Loucy (cell line): Measurements from ENCODE around the gene KCNA10.

Experiments
- H2AFZ ChIP-seq: fragments of 200-600 bp; sonication (generic); 2 replicates; pipeline ENCODE4 v1.6.0; 2016; ENCODE audit warnings: antibody characterized with exemption, mild to moderate bottlenecking, low read length, moderate library complexity
- H3F3A ChIP-seq: fragments of 200-600 bp; 2 replicates; pipeline ENCODE4 v1.6.0; 2016; ENCODE audit warnings: antibody characterized with exemption, low read depth, mild to moderate bottlenecking
- H3K27me3 ChIP-seq: fragments of 200-600 bp; sonication (generic); 2 replicates; pipeline ENCODE4 v1.6.1; 2014; ENCODE audit warnings: low read length, mild to moderate bottlenecking; ENCODE audit not compliant: insufficient read depth, poor library complexity, severe bottlenecking
- H3K36me3 ChIP-seq: fragments of 200-600 bp; sonication (generic); 2 replicates; pipeline ENCODE4 v1.6.1; 2016; ENCODE audit warnings: low read length; ENCODE audit not compliant: insufficient read depth
- H3K4me1 ChIP-seq: fragments of 200-600 bp; sonication (generic); 2 replicates; pipeline ENCODE4 v1.5.1; 2014; ENCODE audit warnings: low read length, mild to moderate bottlenecking; ENCODE audit not compliant: insufficient read depth, poor library complexity, severe bottlenecking
- H3K4me2 ChIP-seq: fragments of 200-600 bp; sonication (generic); 2 replicates; pipeline ENCODE4 v1.6.0; 2014; ENCODE audit warnings: antibody characterized with exemption, low read length, low read depth, mild to moderate bottlenecking; ENCODE audit not compliant: poor library complexity, severe bottlenecking
- H3K4me3 ChIP-seq: fragments of 200-600 bp; sonication (generic); 2 replicates; pipeline ENCODE4 v1.5.1; 2014; ENCODE audit warnings: low read length, mild to moderate bottlenecking, mixed read lengths; ENCODE audit not compliant: poor library complexity, severe bottlenecking
- H3K79me2 ChIP-seq: fragments of 200-600 bp; sonication (generic); 2 replicates; pipeline ENCODE4 v1.6.1; 2014; ENCODE audit warnings: low read length; ENCODE audit not compliant: insufficient read depth
- H3K9ac ChIP-seq: fragments of 200-600 bp; sonication (generic); 2 replicates; pipeline ENCODE4 v1.6.0; 2014; ENCODE audit warnings: mild to moderate bottlenecking, low read depth, low read length, moderate library complexity; ENCODE audit not compliant: poor library complexity, severe bottlenecking
- H3K9me2 ChIP-seq: fragments of 200-600 bp; sonication (generic); replicated peaks from 2 replicates; pipeline ENCODE4 v1.6.1; 2016; ENCODE audit warnings: low read depth, low read length, mixed read lengths
- H3K9me3 ChIP-seq: fragments of 200-600 bp; sonication (generic); 2 replicates; pipeline ENCODE4 v1.6.1; 2014; ENCODE audit warnings: mild to moderate bottlenecking, antibody characterized with exemption, low read length, low read depth; ENCODE audit not compliant: insufficient read depth
- H4K20me1 ChIP-seq: fragments of 200-600 bp; sonication (generic); 2 replicates; pipeline ENCODE4 v1.6.0; 2014; ENCODE audit warnings: antibody characterized with exemption, low read length, mild to moderate bottlenecking; ENCODE audit not compliant: insufficient read depth, poor library complexity, severe bottlenecking
- EZH2phosphoT487 ChIP-seq: fragments of 200-600 bp; IDR thresholded peaks from 2 replicates; pipeline ENCODE4 v1.6.1; 2018; ENCODE audit warnings: antibody characterized with exemption, mild to moderate bottlenecking, moderate library complexity, borderline replicate concordance
- TF ChIP-seq, protein P1 (sequence below): fragments of 200-600 bp; sonication (generic); conservative IDR thresholded peaks from 2 replicates; pipeline ENCODE4 v1.5.1; 2014; ENCODE audit warnings: mild to moderate bottlenecking, antibody characterized with exemption, low read length

The KCNA10 gene

DNA sequence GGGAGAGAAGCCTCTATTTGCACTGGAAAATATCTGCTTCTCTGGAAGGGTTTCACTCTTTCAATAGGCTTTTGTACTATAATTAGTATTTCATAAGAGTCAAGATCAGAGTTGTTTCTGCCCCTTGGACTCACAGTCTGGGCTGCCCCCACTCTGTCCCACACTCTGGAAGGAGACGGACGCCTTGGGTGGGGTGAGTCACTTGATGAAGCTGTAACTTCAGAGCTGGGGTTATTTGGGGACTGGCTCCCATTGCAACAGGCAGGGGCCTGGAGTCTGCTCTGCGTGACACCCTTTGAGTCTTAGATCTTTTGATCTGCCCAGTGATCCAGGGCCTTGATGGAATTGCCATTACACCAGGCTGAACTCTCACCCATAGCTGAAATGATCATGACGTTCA lies 4.0 kb upstream of the KCNA10 start:
- H3K4me3 ChIP-seq = no peak overlapping the region
- H3K36me3 ChIP-seq = no peaks in the 10 kb centered on the region
- H3K9me3 ChIP-seq = no peaks in the 10 kb centered on the region
- H4K20me1 ChIP-seq = no peaks in the 10 kb centered on the region
- H3K9ac ChIP-seq = no peak overlapping the region
- H3K79me2 ChIP-seq = no peaks in the 10 kb centered on the region
- no peaks in the 10 kb centered on the region for H3F3A ChIP-seq
- H2AFZ ChIP-seq = no peak overlapping the region
- no peak overlapping the region for H3K4me2 ChIP-seq
- TF ChIP-seq, protein P1, sequence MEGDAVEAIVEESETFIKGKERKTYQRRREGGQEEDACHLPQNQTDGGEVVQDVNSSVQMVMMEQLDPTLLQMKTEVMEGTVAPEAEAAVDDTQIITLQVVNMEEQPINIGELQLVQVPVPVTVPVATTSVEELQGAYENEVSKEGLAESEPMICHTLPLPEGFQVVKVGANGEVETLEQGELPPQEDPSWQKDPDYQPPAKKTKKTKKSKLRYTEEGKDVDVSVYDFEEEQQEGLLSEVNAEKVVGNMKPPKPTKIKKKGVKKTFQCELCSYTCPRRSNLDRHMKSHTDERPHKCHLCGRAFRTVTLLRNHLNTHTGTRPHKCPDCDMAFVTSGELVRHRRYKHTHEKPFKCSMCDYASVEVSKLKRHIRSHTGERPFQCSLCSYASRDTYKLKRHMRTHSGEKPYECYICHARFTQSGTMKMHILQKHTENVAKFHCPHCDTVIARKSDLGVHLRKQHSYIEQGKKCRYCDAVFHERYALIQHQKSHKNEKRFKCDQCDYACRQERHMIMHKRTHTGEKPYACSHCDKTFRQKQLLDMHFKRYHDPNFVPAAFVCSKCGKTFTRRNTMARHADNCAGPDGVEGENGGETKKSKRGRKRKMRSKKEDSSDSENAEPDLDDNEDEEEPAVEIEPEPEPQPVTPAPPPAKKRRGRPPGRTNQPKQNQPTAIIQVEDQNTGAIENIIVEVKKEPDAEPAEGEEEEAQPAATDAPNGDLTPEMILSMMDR = no peak
- no peak for TF ChIP-seq EZH2phosphoT487
- no peaks in the 10 kb centered on the region for H3K9me2 ChIP-seq
- H3K4me1 ChIP-seq = peaks cover 3% of the 10 kb centered on the region
- no peaks in the 10 kb centered on the region for H3K27me3 ChIP-seq

- H3K4me1 ChIP-seq = peaks cover 3% of the 10 kb centered on the region
- H3K9me3 ChIP-seq = no peaks in the 10 kb centered on the region
- no peaks in the 10 kb centered on the region for H3K79me2 ChIP-seq
- H3K9ac ChIP-seq = no peak overlapping the region
- no peaks in the 10 kb centered on the region for H3K9me2 ChIP-seq
- no peaks in the 10 kb centered on the region for H4K20me1 ChIP-seq
- no peak overlapping the region for H2AFZ ChIP-seq
- TF ChIP-seq EZH2phosphoT487 = no peak
- TF ChIP-seq, protein P1 = no peak
- no peaks in the 10 kb centered on the region for H3K36me3 ChIP-seq
- H3K27me3 ChIP-seq = no peaks in the 10 kb centered on the region
- H3K4me3 ChIP-seq = no peak overlapping the region
- H3K4me2 ChIP-seq = no peak overlapping the region
- H3F3A ChIP-seq = no peaks in the 10 kb centered on the region
Observed at GRCh38 chr1:110522560-110522959, 3.6 kb upstream of the KCNA10 start.

DNA sequence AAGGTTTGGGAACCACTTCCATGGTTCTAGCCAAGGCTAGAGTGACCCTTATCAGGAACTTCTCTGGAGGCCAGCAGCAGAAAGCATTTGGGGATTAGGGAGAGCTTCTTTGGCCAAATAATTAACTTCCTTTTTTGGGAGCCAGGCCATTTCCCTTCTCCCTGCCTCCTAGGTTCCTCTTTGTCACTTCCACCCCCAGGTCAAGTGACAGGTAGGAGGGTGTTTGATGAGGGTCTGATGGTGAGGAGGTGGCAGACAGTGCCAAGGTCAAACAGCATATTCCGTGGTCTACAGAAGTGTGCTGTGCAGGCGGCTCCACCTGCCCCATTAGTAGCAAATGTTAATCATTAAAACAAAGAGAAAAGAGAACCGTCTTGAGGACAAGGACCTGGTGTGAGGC lies 1.9 kb upstream of the KCNA10 start:
- no peak overlapping the region for H3K4me2 ChIP-seq
- TF ChIP-seq, protein P1 = no peak
- TF ChIP-seq EZH2phosphoT487 = no peak
- H3K27me3 ChIP-seq = no peaks in the 10 kb centered on the region

More for the DNA sequence above, 1.9 kb upstream of the KCNA10 start:
- H3K9me3 ChIP-seq = no peaks in the 10 kb centered on the region
- H3K4me1 ChIP-seq = peaks cover 3% of the 10 kb centered on the region
- H3K36me3 ChIP-seq = no peaks in the 10 kb centered on the region
- no peaks in the 10 kb centered on the region for H3F3A ChIP-seq
- no peaks in the 10 kb centered on the region for H4K20me1 ChIP-seq
- H2AFZ ChIP-seq = no peak overlapping the region
- H3K9ac ChIP-seq = no peak overlapping the region
- no peak overlapping the region for H3K4me3 ChIP-seq
- H3K79me2 ChIP-seq = no peaks in the 10 kb centered on the region
- no peaks in the 10 kb centered on the region for H3K9me2 ChIP-seq
